Measurements from ENCODE around the gene CEP85L. TPM values are rescaled to one million over a fixed set of nuclear protein-coding genes. Genes with fewer than 3 reads are reported as not detected.

Gene CEP85L
- total and polyA plus RNA-seq, 5 experiments from 2014 or later, result 31.1 to 73.6 (median 50.0) TPM

DNA sequence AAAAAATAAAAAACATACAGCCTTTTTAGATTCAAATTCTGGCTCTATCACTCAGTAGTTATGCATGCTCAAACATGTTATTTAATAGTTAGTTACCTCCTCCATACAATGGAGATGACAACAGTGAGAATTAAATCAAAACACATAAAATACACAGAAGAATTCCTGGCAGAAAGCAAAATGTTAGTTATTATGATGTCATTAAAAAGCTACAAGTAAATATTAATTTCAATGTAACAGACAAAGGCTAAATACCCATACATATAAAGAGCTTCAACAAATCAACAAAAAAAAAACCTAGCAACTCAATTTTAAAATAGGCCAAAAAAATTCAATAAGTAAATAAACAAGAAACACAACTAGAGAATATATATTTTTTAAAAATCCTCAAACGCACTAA is 81.9 kb downstream of the CEP85L start:
- Mint-ChIP-seq H3K36me3 (peaks cover 8 to 27% (median 19%) of the 10 kb centered on the region in 3 donors), H3K4me1 (peaks cover 8 to 35% (median 24%) of the 10 kb centered on the region in 4 donors), H3K27me3 (no peaks in the 10 kb centered on the region), H3K9me3 (peaks cover 0 to 20% (median 9%) of the 10 kb centered on the region in 9 donors), H3K27ac (peak overlapping the region in 6 of 10 donors; percentile 8 to 65 (median 52)), H3K4me3 (no peak overlapping the region)
- DNase-seq, result no peak
- POLR2A ChIA-PET, result no interaction called here
- no peak for ATAC-seq

DNA sequence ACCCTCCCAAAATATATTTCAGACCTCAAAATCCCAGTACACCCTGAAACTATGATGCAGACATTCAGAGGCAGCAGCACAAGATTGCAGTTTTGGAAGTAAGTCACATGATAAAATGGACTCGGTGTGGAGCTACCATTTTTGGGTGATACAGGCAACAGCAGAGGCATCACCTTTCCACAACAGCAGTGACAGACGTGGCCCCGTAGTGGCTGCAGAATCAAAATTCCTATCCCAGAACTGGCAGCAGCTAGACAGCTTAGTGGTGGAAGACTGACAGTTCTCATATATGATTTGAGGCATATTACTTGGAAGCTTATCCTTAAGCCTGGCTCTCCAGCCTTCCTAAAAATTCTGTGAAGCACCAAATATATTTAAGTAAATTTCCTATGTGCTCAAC is 83.4 kb downstream of the CEP85L start:
- peak overlapping the region in 6 of 10 donors; percentile 34 to 84 (median 60) for H3K27ac Mint-ChIP-seq

DNA sequence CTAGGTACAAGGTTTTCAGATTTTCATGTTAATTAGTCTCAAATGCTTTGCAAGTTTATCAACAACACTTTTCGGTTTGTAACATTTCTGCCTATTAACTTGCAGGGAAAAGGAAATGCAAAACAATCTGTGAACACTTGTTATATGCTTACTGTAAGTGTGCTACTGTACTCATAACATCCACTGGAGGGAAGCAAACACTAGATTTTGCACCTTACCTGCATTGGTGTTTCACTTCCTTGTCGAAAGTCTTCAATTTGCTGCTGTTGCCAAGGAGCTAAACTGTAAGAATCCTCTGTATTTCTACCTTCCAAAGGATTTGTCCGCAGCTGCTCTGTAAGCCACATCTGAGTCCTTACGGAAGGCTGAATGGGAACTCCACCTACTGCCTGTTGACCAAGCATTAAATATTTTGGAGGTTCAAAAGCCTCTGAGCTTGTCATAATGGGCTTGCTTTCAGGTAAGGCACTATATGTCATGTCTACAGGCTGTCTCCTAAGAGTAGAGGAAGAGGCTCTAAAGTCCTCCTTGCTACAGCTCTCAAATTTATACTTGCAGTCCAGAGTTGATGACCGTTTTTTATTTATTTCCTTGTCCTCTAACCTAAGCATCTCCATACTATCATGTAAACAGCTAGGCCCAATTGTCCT is 86.0 kb downstream of the CEP85L start:
- no peaks in the 10 kb centered on the region for H3K9me3 Mint-ChIP-seq
- ATAC-seq (peak; percentile 93 to 98), DNase-seq (peak in 6 of 10 donors; percentile 29 to 72 (median 60))
- H3K27ac Mint-ChIP-seq, result peak overlapping the region in 9 of 10 donors; percentile 29 to 88 (median 80)
- no peak overlapping the region for H3K4me3 Mint-ChIP-seq
- H3K27me3 Mint-ChIP-seq, result no peaks in the 10 kb centered on the region
- peaks cover 8 to 40% (median 29%) of the 10 kb centered on the region in 4 donors for H3K4me1 Mint-ChIP-seq
- peaks cover 0 to 28% (median 8%) of the 10 kb centered on the region in 3 donors for H3K36me3 Mint-ChIP-seq
- POLR2A ChIA-PET, result interaction anchor here (0.7 to 2.0 kb wide), 11 partner anchors 15 to 331 kb away, joined by 3 to 9 read pairs (median 3); no protein-coding TSS in a partner anchor

More for the DNA sequence above, 83.4 kb downstream of the CEP85L start:
- POLR2A ChIA-PET, result no interaction called here
- no peak overlapping the region for H3K4me3 Mint-ChIP-seq
- H3K36me3 Mint-ChIP-seq, result peaks cover 0 to 31% (median 6%) of the 10 kb centered on the region in 3 donors
- H3K27me3 Mint-ChIP-seq, result no peaks in the 10 kb centered on the region
- ATAC-seq (no peak), DNase-seq (no peak)
- peaks cover 8 to 37% (median 26%) of the 10 kb centered on the region in 4 donors for H3K4me1 Mint-ChIP-seq
- H3K9me3 Mint-ChIP-seq, result peaks cover 0 to 7% (median 0%) of the 10 kb centered on the region in 9 donors

DNA sequence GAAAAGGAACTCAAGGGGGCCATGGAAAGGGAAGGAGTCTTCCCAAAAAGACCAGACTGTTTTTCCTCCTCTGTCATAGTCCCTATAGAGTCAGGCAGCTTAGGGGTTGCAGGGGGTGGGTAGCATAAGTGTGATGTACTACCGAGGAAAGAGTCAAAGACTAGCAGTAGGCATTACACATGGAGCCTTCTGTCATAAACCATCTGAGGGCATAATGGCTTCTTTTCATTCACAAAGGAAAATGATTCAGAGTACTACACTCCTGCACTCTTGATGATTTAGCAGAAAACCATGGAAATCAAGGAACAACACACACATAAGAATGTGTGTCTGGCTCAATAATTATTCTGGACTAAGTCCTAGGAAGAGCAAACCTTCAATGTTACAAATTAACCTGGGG is 88.4 kb downstream of the CEP85L start:
- peak overlapping the region in 9 of 10 donors; percentile 4 to 86 (median 63) for H3K27ac Mint-ChIP-seq
- POLR2A ChIA-PET, result no interaction called here
- DNase-seq (no peak), ATAC-seq (no peak)
- peaks cover 17 to 50% (median 40%) of the 10 kb centered on the region in 4 donors for H3K4me1 Mint-ChIP-seq
- no peak overlapping the region for H3K4me3 Mint-ChIP-seq
- peaks cover 0 to 28% (median 10%) of the 10 kb centered on the region in 3 donors for H3K36me3 Mint-ChIP-seq
- H3K9me3 Mint-ChIP-seq, result no peaks in the 10 kb centered on the region
- H3K27me3 Mint-ChIP-seq, result no peaks in the 10 kb centered on the region

DNA sequence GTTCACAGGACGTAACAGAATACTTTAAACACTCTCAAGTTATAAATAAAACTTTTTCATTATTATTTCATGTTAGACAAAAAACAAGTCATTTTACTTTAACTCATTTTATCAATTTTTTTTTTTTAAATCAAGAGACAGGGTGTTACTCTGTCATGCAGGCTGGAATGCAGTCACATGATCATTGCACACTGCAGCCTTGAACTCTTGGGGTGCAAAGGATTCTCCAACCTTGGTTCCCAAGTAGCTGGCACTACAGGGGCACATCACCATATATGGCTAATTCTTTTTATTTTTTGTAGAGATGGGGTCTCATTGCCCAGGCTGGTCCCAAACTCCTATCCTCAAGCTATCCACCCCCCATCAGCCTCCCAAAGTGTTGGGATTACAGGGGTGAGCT is 89.1 kb downstream of the CEP85L start:
- peaks cover 0 to 26% (median 10%) of the 10 kb centered on the region in 3 donors for H3K36me3 Mint-ChIP-seq
- DNase-seq, result no peak
- H3K4me3 Mint-ChIP-seq, result no peak overlapping the region
- H3K4me1 Mint-ChIP-seq, result peaks cover 20 to 51% (median 47%) of the 10 kb centered on the region in 4 donors
- H3K9me3 Mint-ChIP-seq, result no peaks in the 10 kb centered on the region
- no peak for ATAC-seq
- H3K27ac Mint-ChIP-seq, result peak overlapping the region; percentile 4 to 86 (median 63)
- no peaks in the 10 kb centered on the region for H3K27me3 Mint-ChIP-seq
- POLR2A ChIA-PET, result no interaction called here

DNA sequence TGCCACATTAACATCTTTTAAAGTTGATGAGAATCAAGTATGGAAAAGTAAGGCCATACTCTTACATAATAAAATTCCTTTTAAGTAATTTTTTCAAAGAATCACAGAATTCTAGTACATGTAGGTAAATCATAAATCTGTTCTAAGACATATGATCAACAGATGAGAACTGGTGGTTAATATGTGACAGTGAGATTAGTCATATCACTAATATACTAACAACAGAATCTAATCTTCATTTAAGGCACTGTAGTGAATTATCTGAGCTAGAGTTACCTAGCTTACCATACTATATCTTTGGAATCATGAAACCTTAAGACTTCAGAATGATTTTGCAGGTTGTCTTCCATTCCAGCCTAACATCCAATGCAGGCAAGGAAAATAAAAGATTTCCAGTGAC is 91.7 kb downstream of the CEP85L start:
- H3K27me3 Mint-ChIP-seq, result no peaks in the 10 kb centered on the region
- peak overlapping the region in 4 of 10 donors; percentile 32 to 84 (median 82) for H3K4me3 Mint-ChIP-seq
- no peak for ATAC-seq
- POLR2A ChIA-PET, result interaction anchor here (1.6 kb wide), 1 partner anchor 150 kb away, joined by 12 read pairs; no protein-coding TSS in a partner anchor
- peak overlapping the region; percentile 34 to 98 (median 96) for H3K27ac Mint-ChIP-seq
- H3K9me3 Mint-ChIP-seq, result no peaks in the 10 kb centered on the region
- H3K4me1 Mint-ChIP-seq, result peaks cover 19 to 52% (median 45%) of the 10 kb centered on the region in 4 donors
- no peak for DNase-seq
- H3K36me3 Mint-ChIP-seq, result peaks cover 0 to 25% (median 4%) of the 10 kb centered on the region in 3 donors

DNA sequence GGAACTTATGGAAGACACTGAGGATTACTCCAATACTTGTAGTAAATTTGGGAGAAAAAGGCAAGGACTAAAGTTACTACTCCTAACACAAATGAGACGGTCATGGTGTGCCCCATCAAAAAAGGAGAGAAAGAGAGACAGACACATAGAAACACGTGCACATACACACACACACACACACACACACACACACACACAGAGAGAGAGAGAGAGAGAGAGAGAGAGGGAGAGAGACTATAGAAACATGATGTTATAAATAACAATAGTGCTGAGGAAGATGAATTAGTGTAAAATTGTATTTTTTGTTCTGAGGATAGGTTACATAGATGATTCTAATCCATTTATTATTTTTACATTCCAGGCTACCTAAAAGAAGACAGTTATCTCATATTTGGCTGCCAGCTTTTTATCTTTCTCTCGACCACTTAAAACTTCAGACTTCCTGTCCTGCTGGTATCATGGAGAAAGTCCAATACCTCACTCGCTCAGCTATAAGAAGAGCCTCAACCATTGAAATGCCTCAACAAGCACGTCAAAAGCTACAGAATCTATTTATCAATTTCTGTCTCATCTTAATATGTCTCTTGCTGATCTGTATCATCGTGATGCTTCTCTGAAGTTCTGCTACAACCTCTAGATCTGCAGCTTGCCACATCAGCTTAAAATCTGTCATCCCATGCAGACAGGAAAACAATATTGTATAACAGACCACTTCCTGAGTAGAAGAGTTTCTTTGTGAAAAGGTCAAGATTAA is 92.8 kb downstream of the CEP85L start:
- Mint-ChIP-seq H3K9me3 (no peaks in the 10 kb centered on the region), H3K27me3 (no peaks in the 10 kb centered on the region), H3K4me1 (peaks cover 19 to 55% (median 48%) of the 10 kb centered on the region in 4 donors), H3K27ac (peak overlapping the region; percentile 93 to 98 (median 96)), H3K36me3 (peaks cover 0 to 23% (median 4%) of the 10 kb centered on the region in 3 donors), H3K4me3 (peak overlapping the region; percentile 38 to 86 (median 82))
- DNase-seq (peak in 8 of 10 donors; percentile 9 to 82 (median 45)), ATAC-seq (peak; percentile 94 to 97)
- POLR2A ChIA-PET, result interaction anchor here (0.7 to 1.6 kb wide), 8 partner anchors 33 to 335 kb away, joined by 3 to 12 read pairs (median 5); partner anchors contain the start of gene ASF1A

DNA sequence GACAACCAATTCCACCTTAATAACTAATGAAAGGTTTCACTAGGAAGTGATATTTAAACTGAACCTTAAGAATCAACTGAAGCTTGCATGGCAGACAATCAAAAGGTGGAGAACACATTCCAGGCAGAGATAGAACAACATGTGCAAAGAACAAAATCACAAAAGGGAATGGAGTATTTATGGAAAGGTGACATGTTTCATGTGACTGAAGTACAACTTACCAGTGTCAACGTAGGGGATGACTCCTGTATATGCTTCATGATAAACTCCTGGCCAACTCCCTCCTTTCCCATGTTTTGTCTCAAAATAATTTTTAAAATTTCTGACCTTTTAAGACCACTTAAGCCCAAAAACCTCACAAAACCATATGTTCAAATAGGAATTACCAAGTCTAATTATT is 96.7 kb downstream of the CEP85L start:
- Mint-ChIP-seq H3K4me3 (no peak overlapping the region), H3K27me3 (no peaks in the 10 kb centered on the region), H3K4me1 (peaks cover 18 to 67% (median 54%) of the 10 kb centered on the region in 4 donors), H3K36me3 (peaks cover 0 to 17% (median 0%) of the 10 kb centered on the region in 3 donors), H3K9me3 (no peaks in the 10 kb centered on the region), H3K27ac (peak overlapping the region in 6 of 10 donors; percentile 15 to 98 (median 43))
- DNase-seq (no peak), ATAC-seq (no peak)
- POLR2A ChIA-PET, result no interaction called here

DNA sequence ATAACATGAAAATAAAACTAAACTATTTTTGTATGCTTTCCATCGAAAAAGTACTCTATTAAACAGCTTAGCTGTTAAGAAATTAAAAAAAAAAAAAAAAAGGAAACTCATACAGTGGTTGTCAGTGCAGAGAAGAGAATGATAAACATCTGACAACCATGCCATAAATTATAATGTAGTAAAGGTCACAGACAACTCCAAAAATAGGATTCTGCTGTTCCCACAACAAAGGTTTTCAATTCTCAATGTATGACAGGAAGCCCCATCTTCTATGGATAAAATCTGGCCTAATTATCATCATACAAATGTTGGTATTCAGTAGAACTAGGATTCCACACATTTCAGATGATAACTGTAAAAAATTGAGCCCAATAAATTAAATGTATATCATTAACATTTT is 98.3 kb downstream of the CEP85L start:
- DNase-seq (no peak), ATAC-seq (no peak)
- no peak overlapping the region for H3K4me3 Mint-ChIP-seq
- no peaks in the 10 kb centered on the region for H3K27me3 Mint-ChIP-seq
- peak overlapping the region in 6 of 10 donors; percentile 10 to 78 (median 50) for H3K27ac Mint-ChIP-seq
- peaks cover 0 to 17% (median 0%) of the 10 kb centered on the region in 3 donors for H3K36me3 Mint-ChIP-seq
- no peaks in the 10 kb centered on the region for H3K9me3 Mint-ChIP-seq
- POLR2A ChIA-PET, result interaction anchor here (0.5 kb wide), 1 partner anchor 42 kb away, joined by 3 read pairs; no protein-coding TSS in a partner anchor
- peaks cover 11 to 57% (median 48%) of the 10 kb centered on the region in 4 donors for H3K4me1 Mint-ChIP-seq

DNA sequence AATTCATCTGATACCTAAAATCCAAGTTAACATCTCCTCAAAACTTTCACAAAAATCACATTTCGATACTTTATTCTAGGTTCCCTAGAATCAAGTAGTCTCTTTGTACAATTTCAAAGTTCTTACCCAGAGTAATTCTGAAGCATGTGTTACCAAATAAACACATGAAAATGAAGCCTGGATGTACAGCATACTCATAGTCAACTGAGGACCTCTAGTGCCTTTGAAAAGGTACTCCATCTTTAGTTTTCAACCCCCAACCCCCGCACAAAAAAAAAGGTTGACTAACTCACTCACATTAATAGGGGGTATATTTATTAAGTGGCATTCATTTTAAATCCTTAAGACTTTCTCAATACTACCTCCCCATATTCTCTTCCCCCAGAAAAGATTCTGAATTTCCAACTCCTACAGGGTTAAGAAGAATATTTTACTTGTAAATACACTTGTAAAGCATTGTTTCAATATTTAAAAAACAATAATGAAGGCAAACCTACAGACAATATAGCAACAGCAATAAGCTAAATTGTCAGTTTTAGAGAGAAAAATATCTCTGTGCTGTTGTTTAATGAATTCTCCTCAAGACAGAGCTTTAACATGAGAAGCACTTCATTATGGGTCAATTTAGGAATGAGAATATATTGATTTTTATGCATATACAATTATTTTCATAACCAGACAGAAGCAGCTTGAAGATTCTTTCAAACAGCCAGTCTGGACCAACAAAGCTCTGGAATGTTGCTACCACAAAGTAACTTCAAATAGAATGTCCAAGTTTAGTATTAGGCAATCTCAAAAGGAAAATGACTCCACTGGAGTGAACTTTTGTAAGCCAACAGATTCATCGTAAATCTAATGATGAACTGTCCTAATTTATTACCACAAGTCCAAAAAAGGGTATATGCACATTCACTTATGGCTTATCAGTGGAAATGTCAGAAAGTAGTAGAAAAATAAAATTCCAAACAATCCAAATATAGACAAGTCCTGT is 100.0 kb downstream of the CEP85L start:
- POLR2A ChIA-PET, result no interaction called here
- no peaks in the 10 kb centered on the region for H3K9me3 Mint-ChIP-seq

DNA sequence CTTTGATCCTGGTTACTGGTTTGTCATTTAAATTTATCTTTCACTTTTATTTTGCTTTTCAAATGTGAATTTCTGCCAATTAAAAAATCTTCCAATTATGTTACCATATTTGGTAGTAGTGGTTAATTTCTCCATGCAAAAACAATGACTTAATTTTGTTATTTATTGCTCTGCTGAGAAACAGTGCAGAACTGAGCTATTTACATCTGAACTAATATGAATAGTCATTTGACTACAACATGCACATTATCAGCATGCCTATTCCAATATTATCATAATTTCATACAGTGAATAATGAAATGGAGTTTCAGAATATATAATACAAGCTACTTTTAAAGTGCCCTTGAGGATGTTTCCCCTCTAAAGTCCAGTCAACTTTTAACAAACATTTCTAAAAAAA is 102.8 kb downstream of the CEP85L start:
- no peak for ATAC-seq
- peaks cover 3 to 7% (median 6%) of the 10 kb centered on the region in 3 donors for H3K36me3 Mint-ChIP-seq
- H3K27me3 Mint-ChIP-seq, result no peaks in the 10 kb centered on the region
- no peaks in the 10 kb centered on the region for H3K9me3 Mint-ChIP-seq
- H3K4me1 Mint-ChIP-seq, result peaks cover 21 to 66% (median 51%) of the 10 kb centered on the region in 4 donors
- H3K27ac Mint-ChIP-seq, result peak overlapping the region in 2 of 10 donors; percentile 16 to 39
- no peak overlapping the region for H3K4me3 Mint-ChIP-seq
- no peak for DNase-seq
- POLR2A ChIA-PET, result no interaction called here

More for the DNA sequence above, 100.0 kb downstream of the CEP85L start:
- H3K4me3 Mint-ChIP-seq, result peak overlapping the region in 5 of 10 donors; percentile 4 to 65 (median 32)
- peaks cover 0 to 17% (median 0%) of the 10 kb centered on the region in 3 donors for H3K36me3 Mint-ChIP-seq
- no peaks in the 10 kb centered on the region for H3K27me3 Mint-ChIP-seq
- peak overlapping the region in 8 of 10 donors; percentile 50 to 97 (median 70) for H3K27ac Mint-ChIP-seq
- DNase-seq, result peak in 5 of 10 donors; percentile 18 to 58 (median 42)
- peaks cover 8 to 49% (median 42%) of the 10 kb centered on the region in 4 donors for H3K4me1 Mint-ChIP-seq
- ATAC-seq, result peak; percentile 91 to 92

Measured in naive thymus-derived CD8-positive, alpha-beta T cell (primary cell).